ENCODE data around the gene KANK4.

Gene KANK4

DNA sequence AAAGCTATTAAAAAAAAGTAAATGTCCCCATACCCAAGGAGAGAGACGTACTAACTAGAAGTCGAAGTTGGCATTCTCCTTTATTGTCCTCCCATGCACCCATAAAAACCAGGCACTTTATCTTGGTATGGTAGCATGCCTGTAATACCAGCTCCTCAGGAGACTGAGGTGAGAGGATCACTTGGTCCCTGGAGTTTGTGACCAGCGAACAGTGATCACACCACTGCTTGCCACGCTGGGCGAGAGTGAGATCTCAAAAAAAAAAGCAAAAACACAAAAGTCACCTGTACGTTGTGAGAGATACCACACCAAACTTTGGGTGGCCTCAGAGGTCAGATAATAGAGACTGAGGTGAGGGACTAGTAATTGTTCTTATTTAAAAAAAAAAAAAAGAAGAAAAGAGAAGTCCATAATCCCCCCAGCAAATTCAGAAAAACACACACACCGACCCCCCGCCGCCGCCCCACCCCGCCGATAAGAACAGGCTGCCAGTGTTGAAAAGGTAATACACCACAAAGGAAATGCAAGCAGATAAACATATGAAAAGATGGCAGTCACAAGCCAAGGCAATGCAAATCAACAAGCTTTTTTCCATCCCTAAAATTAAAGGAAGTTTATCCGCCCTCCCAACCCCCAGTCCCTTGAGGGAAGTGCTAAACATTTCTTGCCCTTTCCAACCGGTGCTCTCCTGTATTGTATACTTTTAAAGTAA is 121.0 kb downstream of the KANK4 start:
- H3K4me3 ChIP-seq (ENCODE audit: low read length) = no peak overlapping the region
- TF ChIP-seq, protein P1, sequence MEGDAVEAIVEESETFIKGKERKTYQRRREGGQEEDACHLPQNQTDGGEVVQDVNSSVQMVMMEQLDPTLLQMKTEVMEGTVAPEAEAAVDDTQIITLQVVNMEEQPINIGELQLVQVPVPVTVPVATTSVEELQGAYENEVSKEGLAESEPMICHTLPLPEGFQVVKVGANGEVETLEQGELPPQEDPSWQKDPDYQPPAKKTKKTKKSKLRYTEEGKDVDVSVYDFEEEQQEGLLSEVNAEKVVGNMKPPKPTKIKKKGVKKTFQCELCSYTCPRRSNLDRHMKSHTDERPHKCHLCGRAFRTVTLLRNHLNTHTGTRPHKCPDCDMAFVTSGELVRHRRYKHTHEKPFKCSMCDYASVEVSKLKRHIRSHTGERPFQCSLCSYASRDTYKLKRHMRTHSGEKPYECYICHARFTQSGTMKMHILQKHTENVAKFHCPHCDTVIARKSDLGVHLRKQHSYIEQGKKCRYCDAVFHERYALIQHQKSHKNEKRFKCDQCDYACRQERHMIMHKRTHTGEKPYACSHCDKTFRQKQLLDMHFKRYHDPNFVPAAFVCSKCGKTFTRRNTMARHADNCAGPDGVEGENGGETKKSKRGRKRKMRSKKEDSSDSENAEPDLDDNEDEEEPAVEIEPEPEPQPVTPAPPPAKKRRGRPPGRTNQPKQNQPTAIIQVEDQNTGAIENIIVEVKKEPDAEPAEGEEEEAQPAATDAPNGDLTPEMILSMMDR (IDR thresholded peaks at IDR 0.05; ENCODE audit: insufficient read depth, low read depth, low read length, missing control alignments) = no peak
- DNase-seq (ENCODE audit: low read depth) = no peak

- TF ChIP-seq, protein P1 (IDR thresholded peaks at IDR 0.05; ENCODE audit: insufficient read depth, low read depth, low read length, missing control alignments) = no peak
- DNase-seq (ENCODE audit: low read depth) = no peak
- no peak overlapping the region for H3K4me3 ChIP-seq (ENCODE audit: low read length)
Observed at GRCh38 chr1:62196086-62196690, 123.0 kb downstream of the KANK4 start.

- peak within 1 kb of the TSS; percentile 31 for H3K4me3 ChIP-seq (ENCODE audit: low read length)
- TF ChIP-seq, protein P1 (IDR thresholded peaks at IDR 0.05; ENCODE audit: insufficient read depth, low read depth, low read length, missing control alignments) = no peak
- DNase-seq (ENCODE audit: low read depth) = peak; percentile 57
Observed at GRCh38 chr1:62194651-62195544, 124.3 kb downstream of the KANK4 start, which contains the start of gene L1TD1. TSS of gene L1TD1 (plus strand) at chr1:62194849. CDS start at chr1:62206629, 11,780 bp downstream.

- no peak overlapping the region for H3K4me3 ChIP-seq (ENCODE audit: low read length)
- TF ChIP-seq, protein P1 (IDR thresholded peaks at IDR 0.05; ENCODE audit: insufficient read depth, low read depth, low read length, missing control alignments) = no peak
- DNase-seq (ENCODE audit: low read depth) = no peak
Observed at GRCh38 chr1:62188111-62188510, 131.1 kb downstream of the KANK4 start.

DNA sequence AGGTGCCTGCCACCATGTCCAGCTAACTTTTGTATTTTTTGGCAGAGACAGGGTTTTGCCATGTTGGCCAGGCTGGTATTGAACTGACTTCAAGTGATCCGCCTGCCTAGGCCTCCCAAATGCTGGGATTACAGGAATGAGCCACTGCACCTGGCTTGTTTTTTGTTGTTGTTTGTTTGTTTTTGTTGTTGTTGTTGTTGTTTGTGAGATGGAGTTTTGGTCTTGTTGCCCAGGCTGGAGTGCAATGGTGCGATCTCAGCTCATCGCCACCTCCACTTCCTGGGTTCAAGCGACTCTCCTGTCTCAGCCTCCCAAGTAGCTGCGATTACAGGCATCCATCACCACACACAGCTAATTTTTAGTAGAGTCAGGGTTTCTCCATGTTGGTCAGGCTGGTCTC is 131.7 kb downstream of the KANK4 start:
- TF ChIP-seq, protein P1 (IDR thresholded peaks at IDR 0.05; ENCODE audit: insufficient read depth, low read depth, low read length, missing control alignments) = no peak
- DNase-seq (ENCODE audit: low read depth) = no peak
- H3K4me3 ChIP-seq (ENCODE audit: low read length) = no peak overlapping the region
